Retinal pigment epithelial cell (primary cell): ENCODE measurements around the gene RGS6.
A peak's percentile ranks its signal among the peaks of the same experiment; 100 is the strongest.

Experiments
- DNase-seq: peaks from one replicate; pipeline ENCODE4 v3.0.0-alpha.2; 2010; ENCODE audit warnings: low read depth
- H3K4me3 ChIP-seq: 2 replicates; pipeline ENCODE4 v1.5.1; 2011; ENCODE audit warnings: mild to moderate bottlenecking, low read length, control low read depth, moderate library complexity
- TF ChIP-seq, protein P1 (sequence below): conservative IDR thresholded peaks from 2 replicates; pipeline ENCODE4 v1.5.1; 2011; ENCODE audit warnings: low read depth, low read length, control low read depth, inconsistent platforms

RGS6 gene

DNA sequence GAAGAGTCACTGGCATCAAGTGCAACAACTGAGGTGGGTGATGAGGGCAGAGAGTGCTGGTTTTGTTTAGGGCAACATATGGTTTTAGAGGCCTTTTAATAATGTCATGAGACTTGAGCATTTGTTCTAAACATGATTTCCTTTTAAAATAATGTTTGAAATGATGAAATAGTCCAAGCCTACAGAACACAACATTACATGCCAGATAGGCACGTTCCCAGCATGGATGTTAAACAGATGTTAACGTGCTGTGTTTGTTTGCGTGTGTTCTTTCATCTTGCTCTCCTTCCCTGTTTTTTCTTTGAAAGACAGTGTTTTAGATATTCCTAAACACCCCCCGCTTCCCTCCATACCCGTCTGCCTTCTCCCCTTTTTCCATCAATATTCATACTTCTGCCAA lies 82.3 kb downstream of the RGS6 start:
- TF ChIP-seq, protein P1, sequence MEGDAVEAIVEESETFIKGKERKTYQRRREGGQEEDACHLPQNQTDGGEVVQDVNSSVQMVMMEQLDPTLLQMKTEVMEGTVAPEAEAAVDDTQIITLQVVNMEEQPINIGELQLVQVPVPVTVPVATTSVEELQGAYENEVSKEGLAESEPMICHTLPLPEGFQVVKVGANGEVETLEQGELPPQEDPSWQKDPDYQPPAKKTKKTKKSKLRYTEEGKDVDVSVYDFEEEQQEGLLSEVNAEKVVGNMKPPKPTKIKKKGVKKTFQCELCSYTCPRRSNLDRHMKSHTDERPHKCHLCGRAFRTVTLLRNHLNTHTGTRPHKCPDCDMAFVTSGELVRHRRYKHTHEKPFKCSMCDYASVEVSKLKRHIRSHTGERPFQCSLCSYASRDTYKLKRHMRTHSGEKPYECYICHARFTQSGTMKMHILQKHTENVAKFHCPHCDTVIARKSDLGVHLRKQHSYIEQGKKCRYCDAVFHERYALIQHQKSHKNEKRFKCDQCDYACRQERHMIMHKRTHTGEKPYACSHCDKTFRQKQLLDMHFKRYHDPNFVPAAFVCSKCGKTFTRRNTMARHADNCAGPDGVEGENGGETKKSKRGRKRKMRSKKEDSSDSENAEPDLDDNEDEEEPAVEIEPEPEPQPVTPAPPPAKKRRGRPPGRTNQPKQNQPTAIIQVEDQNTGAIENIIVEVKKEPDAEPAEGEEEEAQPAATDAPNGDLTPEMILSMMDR = no peak
- DNase-seq = no peak
- H3K4me3 ChIP-seq = no peak overlapping the region

DNA sequence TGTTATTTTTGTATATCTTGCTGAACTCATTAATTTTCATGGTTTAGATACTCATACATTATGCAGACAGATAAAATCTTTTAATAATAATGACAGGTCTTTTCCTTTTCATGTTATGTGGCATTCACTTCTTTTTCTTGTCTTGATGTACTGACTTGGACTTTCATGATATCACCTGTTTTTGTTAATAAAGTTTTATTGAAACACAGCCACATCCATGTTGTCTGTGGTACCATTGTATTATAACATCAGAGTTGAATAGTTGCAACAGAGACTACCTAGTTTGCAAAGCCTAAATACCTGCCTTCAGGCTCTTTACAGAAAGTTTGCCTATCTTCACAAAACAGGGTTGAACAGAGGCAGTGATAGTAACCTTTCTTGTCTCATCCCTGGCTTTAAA lies 85.1 kb downstream of the RGS6 start:
- DNase-seq = no peak
- TF ChIP-seq, protein P1 = no peak
- H3K4me3 ChIP-seq = no peak overlapping the region

DNA sequence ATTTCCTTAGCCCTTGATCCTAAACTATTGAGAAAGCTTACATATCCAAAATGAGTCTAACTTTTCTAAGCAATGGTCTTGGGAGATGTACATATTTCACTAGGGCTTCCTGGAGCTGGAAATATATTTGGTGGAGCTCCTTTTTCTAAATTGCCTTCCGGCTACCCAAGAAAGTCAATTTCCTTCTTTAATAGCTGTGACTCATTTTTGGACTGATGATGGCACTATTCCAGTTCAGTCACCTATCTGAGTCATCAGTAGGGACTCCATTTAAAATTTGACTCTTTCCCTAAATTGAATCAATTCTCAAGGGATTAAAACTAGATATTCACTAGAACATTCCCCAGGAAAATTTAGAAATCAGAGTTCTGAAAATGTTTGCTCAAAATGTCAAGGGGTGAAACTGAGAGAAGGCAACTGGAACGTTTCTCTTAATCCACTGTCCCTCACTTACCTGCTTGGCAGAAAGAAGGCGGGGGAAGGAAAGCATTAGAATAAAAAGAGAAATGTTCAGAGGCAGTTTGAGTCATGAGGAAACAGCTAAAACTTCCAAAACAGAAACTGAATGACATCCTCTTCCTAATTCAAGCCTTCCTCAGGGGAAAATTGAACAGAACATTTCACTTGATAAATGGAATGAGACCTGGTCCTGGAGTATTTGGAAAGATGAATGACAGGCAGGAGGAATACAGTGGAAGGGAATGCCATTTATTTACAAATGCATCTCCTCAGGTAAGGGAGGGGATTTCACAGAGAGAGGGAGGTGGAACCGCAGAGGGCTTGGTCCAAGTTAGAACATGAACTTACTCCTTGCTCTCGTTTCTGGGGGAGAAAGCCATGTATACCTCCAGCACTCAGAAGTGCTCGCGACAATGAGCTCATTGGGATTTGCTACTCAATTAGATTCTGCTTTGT lies 91.2 kb downstream of the RGS6 start:
- DNase-seq = no peak
- no peak overlapping the region for H3K4me3 ChIP-seq
- TF ChIP-seq, protein P1 = no peak

DNA sequence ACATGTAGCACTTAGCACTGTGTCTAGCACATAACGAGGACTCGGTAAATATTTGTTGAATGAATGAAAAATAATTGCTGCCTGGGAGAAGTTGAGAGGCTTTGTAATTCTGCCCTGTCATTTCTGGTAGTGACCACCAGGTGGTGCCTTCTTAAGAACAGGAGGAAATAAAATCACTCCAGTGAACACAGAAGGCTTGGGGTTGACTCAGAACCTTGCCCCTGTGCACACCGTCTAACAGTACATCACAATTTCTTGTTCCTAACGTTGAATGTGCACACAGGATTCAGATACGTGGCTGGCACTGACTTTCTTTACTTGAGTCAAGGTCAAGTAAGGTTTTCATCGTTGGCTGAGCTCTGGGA lies 91.8 kb downstream of the RGS6 start:
- peak; percentile 11 for DNase-seq
- H3K4me3 ChIP-seq = no peak overlapping the region
- TF ChIP-seq, protein P1 = peak; percentile 71

DNA sequence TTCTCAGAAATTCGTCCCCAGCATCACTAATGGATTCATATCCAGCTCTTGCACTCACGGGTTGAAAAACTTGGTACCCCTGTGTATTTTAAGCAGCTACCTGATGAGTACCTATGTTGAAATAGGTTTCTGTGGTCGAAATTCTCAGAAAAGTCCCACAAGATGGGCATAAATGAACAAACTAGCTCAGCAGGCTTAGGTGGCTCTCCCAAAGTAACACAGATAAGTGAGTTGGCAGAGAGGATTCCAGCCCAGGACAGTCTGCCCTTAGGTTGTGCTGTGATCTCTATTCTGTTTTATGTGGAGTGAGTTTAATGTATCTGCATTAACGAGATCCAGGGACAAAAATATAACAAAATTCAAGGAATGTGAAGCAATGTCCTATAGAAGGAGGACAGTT lies 92.3 kb downstream of the RGS6 start:
- DNase-seq = no peak
- H3K4me3 ChIP-seq = no peak overlapping the region
- TF ChIP-seq, protein P1 = no peak

DNA sequence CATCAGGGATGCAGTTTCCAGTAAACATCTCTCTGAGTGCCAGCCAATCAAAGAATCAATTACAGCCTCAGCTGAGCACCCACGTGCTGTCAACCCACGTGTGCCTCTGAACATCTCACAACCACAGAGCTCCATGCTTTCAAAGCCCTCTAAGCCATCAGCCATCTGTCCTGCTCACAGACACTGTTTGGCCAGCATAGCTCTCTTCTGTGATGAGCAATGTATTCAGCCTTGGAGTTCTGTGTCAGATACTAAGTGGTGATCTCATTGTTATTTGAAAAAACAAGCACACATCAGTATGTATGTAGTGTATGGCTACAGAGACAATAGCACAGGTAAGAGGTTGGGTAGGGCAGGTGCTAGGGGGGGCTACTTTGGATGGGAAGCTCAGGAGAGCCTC lies 94.3 kb downstream of the RGS6 start:
- TF ChIP-seq, protein P1 = no peak
- no peak overlapping the region for H3K4me3 ChIP-seq
- DNase-seq = no peak

DNA sequence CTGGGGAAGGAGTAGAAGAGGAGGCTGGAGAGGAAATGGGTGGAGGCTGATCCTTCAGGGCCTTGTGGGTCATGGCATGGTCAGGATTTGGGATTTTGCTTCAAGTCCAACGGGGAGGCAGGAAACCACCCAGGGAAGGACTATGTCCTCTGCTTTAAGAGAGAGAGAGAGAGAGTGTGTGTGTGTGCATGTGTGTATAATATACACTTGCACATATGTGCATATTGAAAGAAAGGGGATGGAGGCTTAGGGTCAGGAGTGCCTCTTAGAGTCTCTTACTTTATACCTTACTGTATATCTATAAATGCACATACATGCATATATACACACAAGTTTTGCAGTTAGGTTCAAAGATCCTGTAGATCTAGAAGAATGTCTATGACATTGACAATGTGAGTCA lies 94.8 kb downstream of the RGS6 start:
- TF ChIP-seq, protein P1 = no peak
- no peak overlapping the region for H3K4me3 ChIP-seq
- DNase-seq = no peak
